Activated T-cell treated with anti-CD3 and anti-CD28 coated beads, Interleukin-2, amount 50 U/mL, for 72 hours (primary cell): Measurements from ENCODE around the gene DOK4. TPM values are rescaled to one million over a fixed set of nuclear protein-coding genes. Genes with fewer than 3 reads are reported as not detected.

Experiments used
- ATAC-seq, 2 donors: fragments of 150-1000 bp; cut with Tn5 transposase; replicated peaks in 1 of 2; 2 replicates each; pipeline ENCODE4 v1.10.0; 2021; ENCODE audit warnings: moderate library complexity in 2 of 2, mild to moderate bottlenecking in 1 of 2
- DNase-seq, 2 donors: peaks; one replicate each; pipeline ENCODE4 v3.0.0; 2021 to 2022; ENCODE audit warnings: mixed read lengths in 1 of 2
- H3K27ac Mint-ChIP-seq: one replicate; pipeline ENCODE4 v1.8.0; 2022; ENCODE audit warnings: mild to moderate bottlenecking, moderate library complexity, mixed read lengths
- H3K27me3 Mint-ChIP-seq: one replicate; pipeline ENCODE4 v1.8.0; 2022; ENCODE audit warnings: low read depth, mixed read lengths
- H3K36me3 Mint-ChIP-seq, 2 donors: one replicate each; pipeline ENCODE4 v1.8.0; 2022; ENCODE audit warnings: mixed read lengths in 2 of 2, mild to moderate bottlenecking in 1 of 2; ENCODE audit not compliant: insufficient read depth in 2 of 2
- H3K4me1 Mint-ChIP-seq: one replicate; pipeline ENCODE4 v1.8.0; 2022; ENCODE audit warnings: low read depth, mixed read lengths
- H3K4me3 Mint-ChIP-seq, 2 donors: one replicate each; pipeline ENCODE4 v1.8.0; 2022; ENCODE audit warnings: mild to moderate bottlenecking in 2 of 2, mixed read lengths in 2 of 2, moderate library complexity in 2 of 2
- H3K9me3 Mint-ChIP-seq, 2 donors: one replicate each; pipeline ENCODE4 v1.8.0; 2022; ENCODE audit warnings: mixed read lengths in 2 of 2
- total RNA-seq, 2 donors: library from RNA; stranded (reverse); gene quantifications; one replicate each; pipeline ENCODE4 v1.2.3, GENCODE V29; 2022

The DOK4 gene
- total RNA-seq, 2 donors from 2014 or later: 12.0 to 19.6 TPM

GRCh38 chr16:57483725-57484514 lies 2.4 kb downstream of the DOK4 start:
- Mint-ChIP-seq H3K27ac (no peak overlapping the region), H3K4me3 (no peak overlapping the region)
- no peak for DNase-seq

GRCh38 chr16:57482845-57483545 lies 3.3 kb downstream of the DOK4 start:
- H3K36me3 Mint-ChIP-seq: no peaks in the 10 kb centered on the region
- no peaks in the 10 kb centered on the region for H3K27me3 Mint-ChIP-seq
- H3K9me3 Mint-ChIP-seq: no peaks in the 10 kb centered on the region
- ATAC-seq (no peak), DNase-seq (no peak)
- H3K4me1 Mint-ChIP-seq: peaks cover 28% of the 10 kb centered on the region
- no peak overlapping the region for H3K27ac Mint-ChIP-seq
- no peak overlapping the region for H3K4me3 Mint-ChIP-seq

More at GRCh38 chr16:57483725-57484514, 2.4 kb downstream of the DOK4 start:
- Mint-ChIP-seq H3K27me3 (no peaks in the 10 kb centered on the region), H3K4me1 (peaks cover 28% of the 10 kb centered on the region), H3K9me3 (no peaks in the 10 kb centered on the region), H3K36me3 (no peaks in the 10 kb centered on the region)
- ATAC-seq: no peak

- Mint-ChIP-seq H3K36me3 (no peaks in the 10 kb centered on the region), H3K9me3 (no peaks in the 10 kb centered on the region)
- ATAC-seq: no peak
These were observed 4.9 kb downstream of the DOK4 start for GRCh38 chr16:57481421-57481820.

GRCh38 chr16:57480754-57481230 lies 5.5 kb downstream of the DOK4 start:
- DNase-seq (no peak), ATAC-seq (no peak)
- Mint-ChIP-seq H3K4me3 (no peak overlapping the region), H3K4me1 (peaks cover 24% of the 10 kb centered on the region), H3K27ac (no peak overlapping the region), H3K27me3 (no peaks in the 10 kb centered on the region), H3K36me3 (no peaks in the 10 kb centered on the region), H3K9me3 (no peaks in the 10 kb centered on the region)

More at GRCh38 chr16:57481421-57481820, 4.9 kb downstream of the DOK4 start:
- Mint-ChIP-seq H3K4me1 (peaks cover 21% of the 10 kb centered on the region), H3K27ac (no peak overlapping the region), H3K27me3 (no peaks in the 10 kb centered on the region), H3K4me3 (no peak overlapping the region)
- no peak for DNase-seq

GRCh38 chr16:57479976-57480753 lies 6.1 kb downstream of the DOK4 start:
- no peaks in the 10 kb centered on the region for H3K9me3 Mint-ChIP-seq

GRCh38 chr16:57479205-57479975 lies 6.9 kb downstream of the DOK4 start:
- Mint-ChIP-seq H3K36me3 (no peaks in the 10 kb centered on the region), H3K27me3 (no peaks in the 10 kb centered on the region), H3K4me3 (no peak overlapping the region), H3K4me1 (peaks cover 23% of the 10 kb centered on the region), H3K27ac (no peak overlapping the region), H3K9me3 (no peaks in the 10 kb centered on the region)
- DNase-seq (no peak), ATAC-seq (no peak)

More at GRCh38 chr16:57479976-57480753, 6.1 kb downstream of the DOK4 start:
- H3K36me3 Mint-ChIP-seq: no peaks in the 10 kb centered on the region
- no peak overlapping the region for H3K27ac Mint-ChIP-seq
- ATAC-seq (no peak), DNase-seq (no peak)
- H3K27me3 Mint-ChIP-seq: no peaks in the 10 kb centered on the region
- peaks cover 23% of the 10 kb centered on the region for H3K4me1 Mint-ChIP-seq
- H3K4me3 Mint-ChIP-seq: no peak overlapping the region

- DNase-seq (no peak), ATAC-seq (no peak)
- Mint-ChIP-seq H3K27ac (no peak overlapping the region), H3K36me3 (no peaks in the 10 kb centered on the region), H3K27me3 (no peaks in the 10 kb centered on the region), H3K4me1 (peaks cover 22% of the 10 kb centered on the region), H3K9me3 (no peaks in the 10 kb centered on the region), H3K4me3 (no peak overlapping the region)
These were observed 7.7 kb downstream of the DOK4 start for GRCh38 chr16:57478396-57479204.

GRCh38 chr16:57477531-57478202 lies 8.6 kb downstream of the DOK4 start:
- no peak for DNase-seq
- no peak overlapping the region for H3K4me3 Mint-ChIP-seq
- no peaks in the 10 kb centered on the region for H3K9me3 Mint-ChIP-seq
- no peaks in the 10 kb centered on the region for H3K27me3 Mint-ChIP-seq
- H3K27ac Mint-ChIP-seq: no peak overlapping the region
- ATAC-seq: no peak
- no peaks in the 10 kb centered on the region for H3K36me3 Mint-ChIP-seq
- H3K4me1 Mint-ChIP-seq: peaks cover 22% of the 10 kb centered on the region

GRCh38 chr16:57476546-57477410 lies 9.5 kb downstream of the DOK4 start:
- H3K9me3 Mint-ChIP-seq: no peaks in the 10 kb centered on the region
- no peak overlapping the region for H3K27ac Mint-ChIP-seq
- peaks cover 22% of the 10 kb centered on the region for H3K4me1 Mint-ChIP-seq
- peak overlapping the region in 1 of 2 donors; percentile 57 for H3K4me3 Mint-ChIP-seq
- peaks cover 2 to 3% of the 10 kb centered on the region in 2 donors for H3K36me3 Mint-ChIP-seq
- ATAC-seq (no peak), DNase-seq (no peak)
- H3K27me3 Mint-ChIP-seq: no peaks in the 10 kb centered on the region

GRCh38 chr16:57475711-57476339 lies 10.5 kb downstream of the DOK4 start:
- peak overlapping the region; percentile 45 to 57 for H3K4me3 Mint-ChIP-seq
- no peaks in the 10 kb centered on the region for H3K27me3 Mint-ChIP-seq
- H3K36me3 Mint-ChIP-seq: peaks cover 2 to 3% of the 10 kb centered on the region in 2 donors
- no peak overlapping the region for H3K27ac Mint-ChIP-seq
- ATAC-seq (peak; percentile 94 to 97), DNase-seq (peak; percentile 86 to 90)
- H3K9me3 Mint-ChIP-seq: no peaks in the 10 kb centered on the region
- H3K4me1 Mint-ChIP-seq: peaks cover 22% of the 10 kb centered on the region
